CD14-positive monocyte (primary cell): ENCODE data around the gene PTPRQ. TPM values are rescaled to one million over a fixed set of nuclear protein-coding genes. Genes with fewer than 3 reads are reported as not detected.

ENCODE experiments used
- DNase-seq, 3 donors: peaks; one replicate each; pipeline ENCODE4 v3.0.0-alpha.2; 2011 to 2022
- H2AFZ ChIP-seq: 2 replicates; pipeline ENCODE4 v1.6.0; 2012; ENCODE audit warnings: mild to moderate bottlenecking, low read depth, low read length, inconsistent platforms; ENCODE audit not compliant: insufficient read depth, poor library complexity, severe bottlenecking
- H3K27ac ChIP-seq, 2 donors: 1 replicate in 1 of 2; 2 replicates in 1 of 2; pipeline ENCODE4 v1.5.1; 2012 to 2013; ENCODE audit warnings: low read length in 2 of 2, control low read depth in 1 of 2, inconsistent platforms in 1 of 2, low read depth in 1 of 2, mild to moderate bottlenecking in 1 of 2
- H3K27me3 ChIP-seq, 2 donors: one replicate each; pipeline versions ENCODE4 v1.6.0 to v1.6.1; 2011 to 2013; ENCODE audit warnings: low read length in 2 of 2; ENCODE audit not compliant: control insufficient read depth in 2 of 2, insufficient read depth in 2 of 2
- H3K36me3 ChIP-seq, 2 donors: replicated peaks in 1 of 2; 1 replicate in 1 of 2; 2 replicates in 1 of 2; pipeline versions ENCODE4 v1.5.1 to v1.6.1; 2012 to 2013; ENCODE audit warnings: low read length in 2 of 2, control low read depth in 1 of 2, inconsistent platforms in 1 of 2, mild to moderate bottlenecking in 1 of 2; ENCODE audit not compliant: insufficient read depth in 2 of 2, control insufficient read depth in 1 of 2
- H3K4me1 ChIP-seq, 2 donors: 1 replicate in 1 of 2; 2 replicates in 1 of 2; pipeline versions ENCODE4 v1.5.1 to v1.6.1; 2012 to 2013; ENCODE audit warnings: low read length in 2 of 2, control low read depth in 1 of 2, inconsistent platforms in 1 of 2, mild to moderate bottlenecking in 1 of 2, moderate library complexity in 1 of 2; ENCODE audit not compliant: insufficient read depth in 2 of 2, control insufficient read depth in 1 of 2
- H3K4me2 ChIP-seq: replicated peaks from 2 replicates; pipeline ENCODE3; 2012; ENCODE audit warnings: low read length, moderate library complexity, mild to moderate bottlenecking; ENCODE audit not compliant: poor library complexity, severe bottlenecking; ENCODE audit errors: extremely low read depth
- H3K4me3 ChIP-seq, 3 experiments: fragments of 200-600 bp in 1 of 3; sonication (generic) in 1 of 3; replicated peaks in 1 of 3; 1 replicate in 2 of 3; 2 replicates in 1 of 3; pipeline ENCODE4 v1.5.1; 2011 to 2013; ENCODE audit warnings: low read length in 3 of 3, mild to moderate bottlenecking in 3 of 3, control low read depth in 2 of 3, low read depth in 2 of 3, inconsistent platforms in 1 of 3, moderate library complexity in 1 of 3
- H3K79me2 ChIP-seq: 2 replicates; pipeline ENCODE4 v1.6.0; 2012; ENCODE audit warnings: mild to moderate bottlenecking, control low read depth, inconsistent platforms, low read length, moderate library complexity; ENCODE audit not compliant: insufficient read depth
- H3K9ac ChIP-seq: 2 replicates; pipeline ENCODE4 v1.6.0; 2017; ENCODE audit warnings: low read length, mild to moderate bottlenecking; ENCODE audit not compliant: insufficient read depth, poor library complexity, severe bottlenecking
- H3K9me3 ChIP-seq, 2 donors: replicated peaks in 1 of 2; 1 replicate in 1 of 2; 2 replicates in 1 of 2; pipeline versions ENCODE4 v1.5.1 to v1.6.1; 2012 to 2013; ENCODE audit warnings: low read length in 2 of 2, control low read depth in 1 of 2; ENCODE audit not compliant: control insufficient read depth in 1 of 2, insufficient read depth in 1 of 2
- H4K20me1 ChIP-seq: 2 replicates; pipeline ENCODE4 v1.6.0; 2012; ENCODE audit warnings: mild to moderate bottlenecking, low read length, control low read depth, moderate library complexity; ENCODE audit not compliant: insufficient read depth
- H3K27ac Mint-ChIP-seq, 7 donors: one replicate each; pipeline ENCODE4 v1.8.0; 2020; ENCODE audit warnings: mild to moderate bottlenecking in 7 of 7, mixed read lengths in 7 of 7, moderate library complexity in 6 of 7, inconsistent platforms in 2 of 7
- H3K27me3 Mint-ChIP-seq, 3 donors: one replicate each; pipeline ENCODE4 v1.8.0; 2021 to 2022; ENCODE audit warnings: low read depth in 3 of 3, mild to moderate bottlenecking in 3 of 3, mixed read lengths in 3 of 3, moderate library complexity in 3 of 3, inconsistent platforms in 1 of 3
- H3K36me3 Mint-ChIP-seq, 2 donors: one replicate each; pipeline ENCODE4 v1.8.0; 2020; ENCODE audit warnings: mixed read lengths in 2 of 2, inconsistent platforms in 1 of 2, mild to moderate bottlenecking in 1 of 2
- H3K4me1 Mint-ChIP-seq: one replicate; pipeline ENCODE4 v1.8.0; 2020; ENCODE audit warnings: mild to moderate bottlenecking, mixed read lengths
- H3K4me3 Mint-ChIP-seq, 2 donors: one replicate each; pipeline ENCODE4 v1.8.0; 2020; ENCODE audit warnings: mild to moderate bottlenecking in 2 of 2, mixed read lengths in 2 of 2, moderate library complexity in 1 of 2
- H3K9me3 Mint-ChIP-seq, 7 donors: one replicate each; pipeline ENCODE4 v1.8.0; 2020 to 2022; ENCODE audit warnings: mixed read lengths in 7 of 7, mild to moderate bottlenecking in 6 of 7, moderate library complexity in 6 of 7, inconsistent platforms in 2 of 7
- CTCF ChIP-seq: fragments of 200-600 bp; IDR thresholded peaks from one replicate; pipeline ENCODE4 v1.8.0; 2022; ENCODE audit warnings: antibody characterized with exemption, mild to moderate bottlenecking
- WGBS: methylation state at CpG from one replicate; pipeline ENCODE4 v1.1.5; 2013; ENCODE audit warnings: missing lambda C conversion rate; ENCODE audit not compliant: insufficient coverage; 5-methylcytosine and 5-hydroxymethylcytosine counted together
- intact Hi-C, 2 donors: fragments of 100-400 bp; cut with micrococcal nuclease; formaldehyde crosslinking; loops; one replicate each; pipeline versions ENCODE4 v1.15.0 to v1.15.1; 2023
- polyA plus RNA-seq, 3 donors: library from polyadenylated mRNA; depleted of rRNA in 1 of 3; unstranded in 2 of 3; stranded (reverse) in 1 of 3; fragments of 300-500 nt in 2 of 3; fragments of >200 nt in 1 of 3; fragmentation: Illumina TruSeq in 2 of 3; gene quantifications; 1 replicate in 2 of 3; 2 replicates in 1 of 3; pipeline ENCODE4 v1.2.3, GENCODE V29; 2012 to 2021

PTPRQ gene
- polyA plus RNA-seq, 3 donors = not detected

DNA sequence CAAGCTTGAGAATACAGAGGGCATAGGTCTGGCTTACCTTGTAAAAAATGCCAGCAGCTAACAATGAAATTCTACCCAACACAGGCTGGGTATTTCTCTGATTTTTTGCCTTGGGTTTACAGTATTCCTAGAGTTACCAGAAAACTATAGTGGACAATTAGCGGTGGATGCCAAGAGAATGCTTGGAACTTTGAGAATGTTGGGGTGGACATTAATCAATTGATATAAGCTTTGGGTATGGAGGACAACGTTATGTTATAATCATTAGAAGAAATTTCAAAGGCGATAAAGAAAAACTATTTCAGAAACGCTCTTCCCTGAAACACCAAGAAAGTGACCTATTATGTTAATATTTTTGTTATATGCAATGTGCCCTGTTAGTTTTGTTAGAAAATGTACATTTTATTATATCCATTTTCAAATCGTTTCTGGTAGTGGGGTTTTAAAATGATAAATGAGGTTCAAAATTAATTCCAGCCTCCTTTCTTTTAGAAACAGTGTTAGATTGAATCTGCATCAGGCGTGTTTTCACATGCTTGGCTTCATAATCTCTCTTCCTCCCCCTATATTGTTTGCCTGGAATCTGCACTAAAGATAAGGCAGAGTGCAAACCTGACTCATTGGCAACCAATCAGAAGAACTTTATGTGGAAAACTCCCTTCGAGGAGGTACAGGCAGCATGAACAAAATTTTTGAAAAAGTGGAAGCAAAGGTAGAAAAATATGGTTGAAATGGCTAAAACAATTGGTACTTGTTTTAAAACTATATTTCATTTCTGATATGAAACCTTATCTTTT, 1.4 kb upstream of the PTPRQ start:
- Histone ChIP-seq H3K79me2 (no peaks in the 10 kb centered on the region), H4K20me1 (no peaks in the 10 kb centered on the region), H3K4me2 (no peak overlapping the region), H2AFZ (no peak overlapping the region), H3K27ac (no peak overlapping the region), H3K9ac (no peak overlapping the region), H3K27me3 (no peaks in the 10 kb centered on the region), H3K36me3 (no peaks in the 10 kb centered on the region), H3K4me1 (no peaks in the 10 kb centered on the region), H3K9me3 (no peaks in the 10 kb centered on the region), H3K4me3 (no peak overlapping the region)
- no peak for TF ChIP-seq CTCF
- intact Hi-C loops = no loop called here
- Mint-ChIP-seq H3K27me3 (no peaks in the 10 kb centered on the region), H3K9me3 (peaks cover 0 to 4% (median 1%) of the 10 kb centered on the region in 7 donors), H3K27ac (no peak overlapping the region), H3K4me1 (no peaks in the 10 kb centered on the region), H3K4me3 (no peak overlapping the region), H3K36me3 (no peaks in the 10 kb centered on the region)
- no peak for DNase-seq
- WGBS = 100% methylated on average over 1 of the region's 7 CpGs

DNA sequence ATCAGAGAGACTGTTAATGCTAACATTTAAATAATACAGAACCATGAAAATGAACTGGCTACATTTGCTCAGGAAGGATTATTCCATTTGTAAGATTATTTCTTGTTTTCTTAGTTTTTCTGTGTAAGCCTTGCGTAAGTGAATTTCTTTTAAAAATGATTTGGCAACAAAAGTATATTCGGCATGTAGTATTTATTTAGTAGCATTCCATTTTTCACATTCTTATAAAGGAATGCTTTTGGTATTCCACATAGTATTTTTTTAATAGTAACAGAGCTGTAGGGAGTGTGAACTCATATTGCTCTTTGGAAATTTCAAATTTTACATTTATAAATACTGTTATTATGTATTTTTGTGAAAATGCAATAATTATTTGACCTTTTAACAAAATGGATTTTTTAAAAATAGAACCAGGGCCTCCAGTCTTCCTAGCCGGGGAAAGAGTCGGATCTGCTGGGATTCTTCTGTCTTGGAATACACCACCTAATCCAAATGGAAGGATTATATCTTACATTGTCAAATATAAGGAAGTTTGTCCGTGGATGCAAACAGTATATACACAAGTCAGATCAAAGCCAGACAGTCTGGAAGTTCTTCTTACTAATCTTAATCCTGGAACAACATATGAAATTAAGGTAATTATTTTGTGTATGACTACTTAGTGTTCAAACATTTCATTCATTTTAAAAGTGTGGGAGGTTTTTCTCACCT, 1.2 kb downstream of the PTPRQ start:
- H3K4me2 ChIP-seq = no peak overlapping the region
- H3K27me3 ChIP-seq = no peaks in the 10 kb centered on the region
- DNase-seq = no peak
- no peak overlapping the region for H3K4me3 Mint-ChIP-seq
- H4K20me1 ChIP-seq = no peaks in the 10 kb centered on the region
- H3K36me3 Mint-ChIP-seq = no peaks in the 10 kb centered on the region
- no peak overlapping the region for H3K4me3 ChIP-seq
- no peak overlapping the region for H2AFZ ChIP-seq
- no CpG with 5 or more reads among the region's 5 CpGs for WGBS
- no peak for TF ChIP-seq CTCF
- no peak overlapping the region for H3K27ac Mint-ChIP-seq
- no peaks in the 10 kb centered on the region for H3K4me1 ChIP-seq
- H3K9ac ChIP-seq = no peak overlapping the region
- H3K27me3 Mint-ChIP-seq = peaks cover 0 to 2% (median 0%) of the 10 kb centered on the region in 3 donors
- H3K4me1 Mint-ChIP-seq = no peaks in the 10 kb centered on the region
- intact Hi-C loops = no loop called here
- H3K79me2 ChIP-seq = no peaks in the 10 kb centered on the region
- H3K9me3 ChIP-seq = no peaks in the 10 kb centered on the region
- H3K36me3 ChIP-seq = no peaks in the 10 kb centered on the region
- H3K9me3 Mint-ChIP-seq = peaks cover 0 to 5% (median 0%) of the 10 kb centered on the region in 7 donors
- H3K27ac ChIP-seq = no peak overlapping the region
